ENCODE data around the gene IKZF3. TPM values are rescaled to one million over a fixed set of nuclear protein-coding genes. Genes with fewer than 3 reads are reported as not detected.
A peak's percentile ranks its signal among the peaks of the same experiment; 100 is the strongest.

Gene IKZF3
- total and polyA plus RNA-seq, 8 donors, result 0.56 to 5.4 (median 1.1) TPM; not detected in 1

DNA sequence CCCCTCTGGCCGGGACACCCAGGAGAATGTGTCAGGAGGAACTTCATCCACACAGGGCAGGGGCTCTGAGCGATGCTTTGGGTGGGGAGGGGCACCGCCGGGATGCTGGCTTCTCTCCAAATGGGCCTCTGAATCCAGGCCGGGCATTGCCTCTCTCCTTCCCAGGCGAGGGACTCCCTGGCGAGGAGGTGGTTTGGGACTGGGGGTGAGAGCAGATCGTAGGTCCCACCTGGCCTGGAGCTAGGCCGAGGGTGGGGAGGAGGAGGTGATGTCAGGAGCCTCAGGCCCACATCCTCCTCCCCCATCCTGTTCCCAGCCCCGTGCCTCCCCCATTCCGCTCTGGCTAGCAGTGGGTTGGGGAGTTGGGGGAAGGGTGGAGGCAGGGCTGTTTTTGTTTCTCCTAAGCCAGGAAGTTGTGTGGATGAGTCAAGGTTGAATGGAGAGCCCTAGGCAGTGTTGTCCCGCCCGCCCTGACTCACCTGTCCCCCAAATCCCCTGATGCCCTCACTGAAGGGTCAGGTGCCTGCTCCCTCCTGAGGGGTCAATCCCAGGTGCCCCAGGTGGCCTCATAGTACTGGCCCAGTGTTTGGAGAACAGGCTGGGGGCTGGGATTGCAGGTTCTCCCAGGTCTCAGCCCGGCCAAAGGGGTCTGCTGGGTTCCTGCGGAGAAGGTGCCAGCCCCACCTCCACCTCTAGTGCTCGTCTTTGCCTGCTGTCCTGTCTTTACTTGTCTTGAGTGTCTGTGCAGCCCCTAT, 123.6 kb downstream of the IKZF3 start:
- 24 to 40% (median 28%) methylated on average over 10 to 16 of the region's 16 CpGs for WGBS, 5 donors
- H3K4me3 ChIP-seq, result peak overlapping the region; percentile 42 to 62 (median 50)
- peaks cover 17 to 32% (median 31%) of the 10 kb centered on the region in 4 donors for H3K36me3 ChIP-seq
- DNase-seq, result peak in 1 of 2 donors; percentile 88
- intact Hi-C loops (cut with DNase I; ENCODE audit: low total_unique reads), result no loop called here
- TF ChIP-seq, protein P1, sequence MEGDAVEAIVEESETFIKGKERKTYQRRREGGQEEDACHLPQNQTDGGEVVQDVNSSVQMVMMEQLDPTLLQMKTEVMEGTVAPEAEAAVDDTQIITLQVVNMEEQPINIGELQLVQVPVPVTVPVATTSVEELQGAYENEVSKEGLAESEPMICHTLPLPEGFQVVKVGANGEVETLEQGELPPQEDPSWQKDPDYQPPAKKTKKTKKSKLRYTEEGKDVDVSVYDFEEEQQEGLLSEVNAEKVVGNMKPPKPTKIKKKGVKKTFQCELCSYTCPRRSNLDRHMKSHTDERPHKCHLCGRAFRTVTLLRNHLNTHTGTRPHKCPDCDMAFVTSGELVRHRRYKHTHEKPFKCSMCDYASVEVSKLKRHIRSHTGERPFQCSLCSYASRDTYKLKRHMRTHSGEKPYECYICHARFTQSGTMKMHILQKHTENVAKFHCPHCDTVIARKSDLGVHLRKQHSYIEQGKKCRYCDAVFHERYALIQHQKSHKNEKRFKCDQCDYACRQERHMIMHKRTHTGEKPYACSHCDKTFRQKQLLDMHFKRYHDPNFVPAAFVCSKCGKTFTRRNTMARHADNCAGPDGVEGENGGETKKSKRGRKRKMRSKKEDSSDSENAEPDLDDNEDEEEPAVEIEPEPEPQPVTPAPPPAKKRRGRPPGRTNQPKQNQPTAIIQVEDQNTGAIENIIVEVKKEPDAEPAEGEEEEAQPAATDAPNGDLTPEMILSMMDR (IDR thresholded peaks at IDR 0.05), result no peak
- no peak for TF ChIP-seq POLR2AphosphoS5 (IDR thresholded peaks at IDR 0.05)
- no peak for TF ChIP-seq EP300 (IDR thresholded peaks at IDR 0.05)
- TF ChIP-seq POLR2A (IDR thresholded peaks at IDR 0.05), result no peak
- H3K27me3 ChIP-seq, result peaks cover 0 to 84% (median 44%) of the 10 kb centered on the region in 3 donors
- no peaks in the 10 kb centered on the region for H3K9me3 ChIP-seq
- H3K4me1 ChIP-seq, result peaks cover 33 to 64% (median 55%) of the 10 kb centered on the region in 4 donors
- peak overlapping the region; percentile 84 to 93 (median 88) for H3K27ac ChIP-seq

DNA sequence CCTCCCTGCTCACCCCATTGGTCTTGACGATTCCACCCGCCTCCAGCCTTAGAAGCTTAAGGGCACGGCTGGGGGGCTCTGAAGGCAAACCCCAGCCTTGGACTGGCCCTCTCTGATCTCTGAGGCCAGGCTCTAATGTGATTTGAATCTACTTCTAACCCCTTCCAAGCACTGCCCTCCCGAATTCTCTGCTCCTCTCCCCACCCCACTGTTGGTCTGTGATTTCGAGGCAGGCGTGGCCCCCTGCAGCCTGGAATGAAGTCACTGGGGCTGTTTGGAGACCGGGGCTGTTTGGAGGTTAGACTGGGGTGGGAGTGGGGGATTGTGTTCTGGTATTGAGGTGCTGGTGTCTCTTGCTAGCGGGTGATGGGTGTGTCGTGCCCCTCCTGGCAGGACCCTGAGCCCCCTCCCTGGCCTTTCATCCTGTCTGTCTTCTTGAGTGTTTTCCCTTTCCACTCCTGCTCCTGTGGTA, 124.2 kb downstream of the IKZF3 start:
- intact Hi-C loops (cut with DNase I; ENCODE audit: low total_unique reads), result no loop called here
- no peak for TF ChIP-seq POLR2A (IDR thresholded peaks at IDR 0.05)
- no peak for TF ChIP-seq EP300 (IDR thresholded peaks at IDR 0.05)
- TF ChIP-seq, protein P1 (IDR thresholded peaks at IDR 0.05), result no peak
- no peak for TF ChIP-seq POLR2AphosphoS5 (IDR thresholded peaks at IDR 0.05)
- no peaks in the 10 kb centered on the region for H3K9me3 ChIP-seq
- peak overlapping the region; percentile 42 to 62 (median 50) for H3K4me3 ChIP-seq
- DNase-seq, result peak in 1 of 2 donors; percentile 77
- 14 to 28% (median 20%) methylated on average over 9 of the region's 9 CpGs for WGBS, 5 donors
- peak overlapping the region; percentile 84 to 93 (median 88) for H3K27ac ChIP-seq
- H3K27me3 ChIP-seq, result peaks cover 0 to 84% (median 44%) of the 10 kb centered on the region in 3 donors
- H3K4me1 ChIP-seq, result peaks cover 33 to 64% (median 55%) of the 10 kb centered on the region in 4 donors
- peaks cover 13 to 26% (median 25%) of the 10 kb centered on the region in 4 donors for H3K36me3 ChIP-seq

DNA sequence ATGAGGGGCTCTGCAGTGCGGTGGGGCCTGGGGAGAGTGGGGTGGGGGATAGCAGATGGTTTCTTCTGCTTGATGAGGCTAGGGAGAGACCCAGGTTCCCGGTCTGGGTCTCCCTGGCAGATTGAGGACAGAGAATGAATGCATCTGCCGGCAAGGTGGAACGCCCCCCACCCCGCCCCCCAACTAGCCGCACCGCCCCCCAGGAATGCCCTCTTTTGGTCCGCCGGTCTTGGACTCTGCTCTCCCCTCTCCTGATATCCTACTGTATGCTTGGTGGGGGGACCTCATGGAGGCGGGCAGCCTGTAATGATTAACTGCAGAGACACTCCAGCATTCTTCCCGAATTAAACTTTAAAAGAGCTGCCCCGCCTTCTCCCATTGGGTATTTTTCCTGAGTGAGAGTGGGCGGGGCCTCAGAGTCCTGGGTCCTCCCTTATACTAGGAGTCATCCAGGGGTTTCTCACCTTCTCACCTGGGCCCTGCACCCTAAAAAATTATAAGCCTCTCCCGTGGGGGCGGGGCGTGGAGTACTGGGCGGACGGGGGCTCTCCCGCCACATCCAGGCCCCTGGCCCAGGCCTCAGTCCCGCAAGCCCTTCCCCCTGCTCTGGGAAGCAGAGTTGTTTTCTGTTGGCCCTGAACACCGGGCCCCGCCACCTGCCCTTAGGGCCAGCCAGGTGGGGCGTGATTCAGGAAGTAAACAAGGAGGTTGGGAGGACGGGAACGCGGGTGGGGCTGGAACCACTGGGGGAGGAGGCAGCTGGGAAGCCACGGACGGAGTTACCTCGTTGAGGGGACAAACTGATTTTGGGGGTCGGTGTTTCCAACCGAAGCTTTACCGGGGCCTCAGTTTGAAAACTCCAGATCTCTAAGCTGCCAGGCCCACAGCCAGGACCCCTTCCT, 124.9 kb downstream of the IKZF3 start:
- WGBS, 5 donors, result 4 to 18% (median 14%) methylated on average over 27 to 32 of the region's 32 CpGs
- H3K4me1 ChIP-seq, result peaks cover 33 to 64% (median 55%) of the 10 kb centered on the region in 4 donors
- TF ChIP-seq, protein P1 (IDR thresholded peaks at IDR 0.05), result no peak
- TF ChIP-seq EP300 (IDR thresholded peaks at IDR 0.05), result no peak
- TF ChIP-seq POLR2A (IDR thresholded peaks at IDR 0.05), result no peak
- peak in 2 of 3 donors; percentile 50 to 65 for TF ChIP-seq POLR2AphosphoS5 (IDR thresholded peaks at IDR 0.05)
- no peaks in the 10 kb centered on the region for H3K9me3 ChIP-seq
- intact Hi-C loops (cut with DNase I; ENCODE audit: low total_unique reads), result no loop called here
- peaks cover 0 to 80% (median 44%) of the 10 kb centered on the region in 3 donors for H3K27me3 ChIP-seq
- peaks cover 6 to 19% (median 18%) of the 10 kb centered on the region in 4 donors for H3K36me3 ChIP-seq
- H3K27ac ChIP-seq, result peak overlapping the region; percentile 84 to 93 (median 88)
- peak overlapping the region; percentile 42 to 62 (median 50) for H3K4me3 ChIP-seq
- peak; percentile 89 to 91 for DNase-seq

DNA sequence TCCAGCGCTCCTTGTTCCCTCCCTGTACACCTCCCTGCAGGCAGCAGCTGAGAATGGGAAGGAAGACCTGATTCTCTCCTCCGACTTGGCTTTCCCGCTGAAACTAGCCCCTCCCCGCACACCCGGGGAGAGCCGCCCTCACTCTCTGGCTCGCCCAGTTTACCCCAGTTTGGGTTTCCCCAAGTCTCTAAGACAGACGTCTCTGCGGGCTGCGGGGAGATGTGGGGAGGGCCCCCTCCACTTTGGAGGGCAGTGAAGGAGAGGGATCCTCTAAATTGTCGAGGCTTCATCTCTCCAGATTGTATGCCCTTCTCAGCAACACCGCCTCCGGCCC, 125.6 kb downstream of the IKZF3 start:
- peak; percentile 70 to 84 for DNase-seq
- Histone ChIP-seq H3K27ac (peak overlapping the region; percentile 84 to 93 (median 88)), H3K36me3 (peaks cover 0 to 14% (median 13%) of the 10 kb centered on the region in 4 donors), H3K4me3 (peak overlapping the region; percentile 42 to 62 (median 50)), H3K4me1 (peaks cover 33 to 64% (median 55%) of the 10 kb centered on the region in 4 donors), H3K9me3 (no peaks in the 10 kb centered on the region), H3K27me3 (peaks cover 0 to 75% (median 44%) of the 10 kb centered on the region in 3 donors)
- WGBS, 5 donors, result 2 to 3% (median 3%) methylated on average over 13 of the region's 13 CpGs
- intact Hi-C loops (cut with DNase I; ENCODE audit: low total_unique reads), result no loop called here
- TF ChIP-seq POLR2A (IDR thresholded peaks at IDR 0.05) (no peak), EP300 (IDR thresholded peaks at IDR 0.05) (no peak), POLR2AphosphoS5 (IDR thresholded peaks at IDR 0.05) (no peak)
- TF ChIP-seq, protein P1 (IDR thresholded peaks at IDR 0.05), result no peak

All from stomach (tissue), 9 donors.